ENCODE data around the gene CLEC4G. TPM values are rescaled to one million over a fixed set of nuclear protein-coding genes. Genes with fewer than 3 reads are reported as not detected.
A peak's percentile ranks its signal among the peaks of the same experiment; 100 is the strongest.

CLEC4G gene
- total and polyA plus RNA-seq, 9 donors, result 0.27 to 1.4 (median 0.46) TPM; not detected in 1

DNA sequence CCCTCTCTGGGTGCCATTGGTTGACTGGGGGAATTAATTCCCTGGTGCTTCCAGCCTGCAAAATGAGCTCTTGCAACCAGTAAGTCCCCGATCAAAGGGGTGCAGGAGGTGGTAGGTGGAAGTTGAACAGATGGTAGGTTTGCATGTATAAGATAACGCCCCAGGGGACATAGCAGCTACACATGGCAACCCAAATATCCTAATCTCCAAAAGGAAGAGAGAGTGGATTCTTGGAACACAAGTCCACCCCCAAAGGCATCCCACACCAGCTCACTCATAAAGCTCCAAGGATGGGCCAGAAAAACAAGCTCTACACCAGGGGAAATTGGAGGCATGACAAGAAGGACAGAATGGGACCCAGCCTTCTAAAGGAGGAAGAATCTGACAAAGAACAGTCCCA is 10.7 kb upstream of the CLEC4G start:
- H3K4me1 ChIP-seq (ENCODE audit: insufficient read depth), result no peaks in the 10 kb centered on the region
- H3K36me3 ChIP-seq, result no peaks in the 10 kb centered on the region
- H3K9me3 ChIP-seq, result no peaks in the 10 kb centered on the region
- no peak overlapping the region for H3K27ac ChIP-seq
- H3K27me3 ChIP-seq, result no peaks in the 10 kb centered on the region
- peak in 1 of 5 donors; percentile 3 for DNase-seq
- intact Hi-C loops (cut with DNase I), result no loop called here
- WGBS, 3 donors, result 70 to 83% (median 73%) methylated on average over 2 of the region's 2 CpGs
- TF ChIP-seq, protein P1, sequence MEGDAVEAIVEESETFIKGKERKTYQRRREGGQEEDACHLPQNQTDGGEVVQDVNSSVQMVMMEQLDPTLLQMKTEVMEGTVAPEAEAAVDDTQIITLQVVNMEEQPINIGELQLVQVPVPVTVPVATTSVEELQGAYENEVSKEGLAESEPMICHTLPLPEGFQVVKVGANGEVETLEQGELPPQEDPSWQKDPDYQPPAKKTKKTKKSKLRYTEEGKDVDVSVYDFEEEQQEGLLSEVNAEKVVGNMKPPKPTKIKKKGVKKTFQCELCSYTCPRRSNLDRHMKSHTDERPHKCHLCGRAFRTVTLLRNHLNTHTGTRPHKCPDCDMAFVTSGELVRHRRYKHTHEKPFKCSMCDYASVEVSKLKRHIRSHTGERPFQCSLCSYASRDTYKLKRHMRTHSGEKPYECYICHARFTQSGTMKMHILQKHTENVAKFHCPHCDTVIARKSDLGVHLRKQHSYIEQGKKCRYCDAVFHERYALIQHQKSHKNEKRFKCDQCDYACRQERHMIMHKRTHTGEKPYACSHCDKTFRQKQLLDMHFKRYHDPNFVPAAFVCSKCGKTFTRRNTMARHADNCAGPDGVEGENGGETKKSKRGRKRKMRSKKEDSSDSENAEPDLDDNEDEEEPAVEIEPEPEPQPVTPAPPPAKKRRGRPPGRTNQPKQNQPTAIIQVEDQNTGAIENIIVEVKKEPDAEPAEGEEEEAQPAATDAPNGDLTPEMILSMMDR (IDR thresholded peaks at IDR 0.05), result no peak
- TF ChIP-seq POLR2A (IDR thresholded peaks at IDR 0.05), result no peak
- no peak for TF ChIP-seq EP300 (IDR thresholded peaks at IDR 0.05)
- H3K4me3 ChIP-seq, result no peak overlapping the region

GRCh38 chr19:7740682-7741054 is 8.8 kb upstream of the CLEC4G start:
- H3K36me3 ChIP-seq, result no peaks in the 10 kb centered on the region
- H3K4me3 ChIP-seq, result no peak overlapping the region
- no peaks in the 10 kb centered on the region for H3K9me3 ChIP-seq
- H3K27ac ChIP-seq, result no peak overlapping the region
- intact Hi-C loops (cut with DNase I), result no loop called here
- WGBS, 3 donors, result 79 to 87% (median 79%) methylated on average over 6 of the region's 6 CpGs
- DNase-seq, result no peak
- TF ChIP-seq, protein P1 (IDR thresholded peaks at IDR 0.05), result no peak
- TF ChIP-seq EP300 (IDR thresholded peaks at IDR 0.05), result no peak
- TF ChIP-seq POLR2A (IDR thresholded peaks at IDR 0.05), result no peak
- no peaks in the 10 kb centered on the region for H3K4me1 ChIP-seq (ENCODE audit: insufficient read depth)
- H3K27me3 ChIP-seq, result no peaks in the 10 kb centered on the region

DNA sequence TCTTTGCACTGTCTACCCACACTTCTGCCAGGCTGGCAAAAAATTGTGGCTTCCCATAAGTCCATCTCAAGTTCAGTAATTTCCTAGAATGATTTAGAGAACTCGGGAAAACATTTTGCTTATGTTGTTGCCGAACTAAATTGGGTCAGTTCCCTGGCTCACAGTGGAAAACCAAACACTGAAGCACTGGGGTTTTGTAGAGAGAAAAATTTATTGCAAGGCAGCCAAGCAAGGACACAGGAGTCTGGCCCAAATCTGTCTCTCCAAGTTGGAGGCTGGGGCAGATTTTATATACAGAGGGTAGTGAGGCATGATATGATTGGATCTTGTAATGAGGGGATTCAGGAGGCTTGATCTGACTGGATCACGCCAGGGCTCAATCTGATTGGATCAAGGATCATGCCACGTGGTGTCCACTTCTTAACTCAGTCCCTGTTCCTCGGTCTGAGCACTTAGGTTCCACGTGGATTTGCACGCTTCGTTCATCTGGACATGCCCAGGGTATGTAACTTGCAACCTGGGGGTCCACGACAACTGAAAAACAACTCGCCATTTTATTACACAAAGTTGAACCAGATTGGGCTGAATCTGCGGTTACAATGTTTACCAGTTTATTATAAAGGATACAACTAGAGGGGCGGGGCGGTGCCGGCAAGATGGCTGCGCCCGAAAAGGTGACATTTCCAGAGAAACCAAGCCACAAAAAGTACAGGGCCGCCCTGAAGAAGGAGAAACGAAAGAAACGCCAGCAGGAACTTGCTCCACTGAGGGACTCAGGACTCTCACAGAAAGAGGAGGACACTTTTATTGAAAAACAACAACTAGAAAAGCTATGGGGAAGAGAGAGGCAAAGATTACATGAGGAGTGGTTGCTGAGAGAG is 8.1 kb upstream of the CLEC4G start:
- H3K27ac ChIP-seq, result no peak overlapping the region
- H3K4me3 ChIP-seq, result no peak overlapping the region
- TF ChIP-seq EP300 (IDR thresholded peaks at IDR 0.05) (no peak), POLR2A (IDR thresholded peaks at IDR 0.05) (no peak)
- TF ChIP-seq, protein P1 (IDR thresholded peaks at IDR 0.05), result no peak
- no peaks in the 10 kb centered on the region for H3K36me3 ChIP-seq
- H3K27me3 ChIP-seq, result no peaks in the 10 kb centered on the region
- 74 to 78% (median 76%) methylated on average over 19 of the region's 19 CpGs for WGBS, 3 donors
- no peaks in the 10 kb centered on the region for H3K9me3 ChIP-seq
- no peak for DNase-seq
- intact Hi-C loops (cut with DNase I), result no loop called here
- H3K4me1 ChIP-seq (ENCODE audit: insufficient read depth), result no peaks in the 10 kb centered on the region

- TF ChIP-seq POLR2A (IDR thresholded peaks at IDR 0.05), result no peak
- no peaks in the 10 kb centered on the region for H3K36me3 ChIP-seq
- H3K27me3 ChIP-seq, result no peaks in the 10 kb centered on the region
- intact Hi-C loops (cut with DNase I), result no loop called here
- no peak for DNase-seq
- WGBS, 3 donors, result 1 to 10% (median 4%) methylated on average over 2 of the region's 2 CpGs
- no peaks in the 10 kb centered on the region for H3K9me3 ChIP-seq
- no peak overlapping the region for H3K4me3 ChIP-seq
- H3K27ac ChIP-seq, result no peak overlapping the region
- no peaks in the 10 kb centered on the region for H3K4me1 ChIP-seq (ENCODE audit: insufficient read depth)
Observed at GRCh38 chr19:7739211-7739755, 7.4 kb upstream of the CLEC4G start.

DNA sequence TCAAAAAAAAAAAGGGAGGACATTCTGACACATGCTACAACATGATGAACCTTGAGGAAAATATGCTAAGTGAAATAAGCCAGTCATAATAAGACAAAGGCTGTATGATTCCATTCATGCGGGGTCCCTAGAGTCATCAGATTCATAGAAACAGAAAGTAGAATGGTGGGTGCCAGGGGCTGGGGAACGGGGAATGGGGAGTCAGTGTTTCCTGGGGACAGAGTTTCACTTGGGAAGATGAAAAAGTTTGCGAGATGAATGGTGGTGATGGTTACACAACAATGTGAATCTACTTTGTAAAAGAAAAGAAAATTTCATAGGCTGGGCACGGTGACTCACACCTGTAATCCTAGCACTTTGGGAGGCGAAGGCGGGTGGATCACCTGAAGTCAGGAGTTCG is 6.1 kb upstream of the CLEC4G start:
- Histone ChIP-seq H3K27ac (no peak overlapping the region), H3K36me3 (no peaks in the 10 kb centered on the region), H3K4me1 (ENCODE audit: insufficient read depth) (no peaks in the 10 kb centered on the region), H3K4me3 (no peak overlapping the region), H3K27me3 (no peaks in the 10 kb centered on the region), H3K9me3 (no peaks in the 10 kb centered on the region)
- intact Hi-C loops (cut with DNase I), result no loop called here
- no peak for DNase-seq
- 78 to 89% (median 86%) methylated on average over 7 of the region's 7 CpGs for WGBS, 3 donors
- TF ChIP-seq EP300 (IDR thresholded peaks at IDR 0.05), result no peak
- no peak for TF ChIP-seq POLR2A (IDR thresholded peaks at IDR 0.05)
- TF ChIP-seq, protein P1 (IDR thresholded peaks at IDR 0.05), result no peak
